HG02798 (cell line): Measurements from ENCODE around the gene CLINT1.

ENCODE experiments used
- ATAC-seq: cut with Tn5 transposase; IDR thresholded peaks from one replicate; pipeline ENCODE4 v1.9.1; 2021; ENCODE audit warnings: mild to moderate bottlenecking; ENCODE audit not compliant: unreplicated experiment, poor library complexity

CLINT1 gene

GRCh38 chr5:157735991-157736390, 123.0 kb downstream of the CLINT1 start:
- no peak for ATAC-seq
